HL-60 (cell line): ENCODE results near the gene BPNT1.

Experiments used
- DNase-seq, 2 experiments: peaks; one replicate each; pipeline ENCODE4 v3.0.0-alpha.2; 2010 to 2020; ENCODE audit warnings: low read depth in 1 of 2, low spot score in 1 of 2
- H3K27ac ChIP-seq: fragments of 250-450 bp; sonication (Bioruptor Pico); replicated peaks from 2 replicates; pipeline ENCODE4 v1.5.1; 2020; ENCODE audit warnings: mild to moderate bottlenecking, moderate library complexity
- H3K27me3 ChIP-seq: fragments of 250-450 bp; sonication (Bioruptor Pico); 2 replicates; pipeline ENCODE4 v1.5.1; 2021; ENCODE audit warnings: mild to moderate bottlenecking, moderate library complexity; ENCODE audit not compliant: insufficient read depth, poor library complexity, severe bottlenecking
- H3K4me3 ChIP-seq: replicated peaks from 2 replicates; pipeline ENCODE4 v1.5.1; 2011; ENCODE audit warnings: mild to moderate bottlenecking, control low read depth, low read length; ENCODE audit not compliant: insufficient read depth
- GABPA ChIP-seq: IDR thresholded peaks from 2 replicates; pipeline ENCODE4 v1.6.1; 2012; ENCODE audit warnings: low read depth
- POLR2AphosphoS5 ChIP-seq: IDR thresholded peaks from 2 replicates; pipeline ENCODE4 v1.6.1; 2012; ENCODE audit warnings: low read depth
- SPI1 ChIP-seq: IDR thresholded peaks from 2 replicates; pipeline ENCODE4 v1.6.1; 2012; ENCODE audit warnings: low read depth, mild to moderate bottlenecking, borderline replicate concordance
- TF ChIP-seq, protein P1 (sequence below): IDR thresholded peaks from 2 replicates; pipeline ENCODE4 v1.6.1; 2012; ENCODE audit warnings: low read depth; ENCODE audit not compliant: insufficient replicate concordance
- TF ChIP-seq, protein P2 (sequence below): IDR thresholded peaks from one replicate; pipeline ENCODE4 v1.5.1; 2011; ENCODE audit warnings: low read length, control low read depth, inconsistent platforms; ENCODE audit not compliant: insufficient read depth

Gene BPNT1

DNA sequence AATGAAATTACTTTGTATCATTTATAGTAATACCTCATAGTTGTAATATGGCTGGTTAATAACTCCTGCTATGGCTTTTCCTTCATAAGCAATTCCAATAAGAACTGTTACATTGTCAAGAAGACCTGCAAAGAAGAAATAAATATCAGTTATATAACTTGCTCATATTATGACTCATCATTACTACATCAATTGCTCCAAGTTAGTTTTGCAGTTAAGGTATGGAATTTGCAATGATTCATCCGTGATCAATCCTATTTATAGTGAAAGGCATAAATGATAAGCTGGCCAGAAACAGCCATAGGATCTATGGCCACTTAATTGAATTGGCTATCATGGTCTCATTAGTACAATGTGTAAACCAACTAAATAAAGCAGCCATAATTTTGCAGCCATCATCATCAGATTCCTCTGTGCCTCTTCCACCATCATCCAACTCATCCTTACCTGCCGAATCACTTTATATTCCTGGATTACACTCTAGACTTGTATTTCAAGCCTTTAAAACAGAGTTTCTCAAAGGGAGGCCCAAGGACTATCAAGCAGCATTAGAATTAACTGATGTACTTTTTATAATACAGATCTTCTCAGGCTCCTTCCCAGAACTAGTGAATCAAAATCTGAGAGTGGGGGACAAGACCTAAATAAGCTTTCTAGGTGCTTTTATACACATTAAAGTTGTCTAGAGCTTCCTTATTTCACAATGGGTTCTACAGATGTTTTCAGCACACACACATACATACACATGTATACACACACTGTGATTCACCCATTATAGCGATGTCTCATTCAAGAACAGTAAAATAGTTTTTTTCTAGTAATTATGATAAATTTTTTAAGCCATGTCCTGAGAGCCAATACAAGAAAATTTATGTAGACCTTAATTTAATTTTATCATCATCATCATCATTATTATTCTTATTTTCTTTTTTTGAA lies 22.1 kb downstream of the BPNT1 start:
- no peak overlapping the region for H3K27ac ChIP-seq
- DNase-seq, result no peak
- TF ChIP-seq, protein P1, sequence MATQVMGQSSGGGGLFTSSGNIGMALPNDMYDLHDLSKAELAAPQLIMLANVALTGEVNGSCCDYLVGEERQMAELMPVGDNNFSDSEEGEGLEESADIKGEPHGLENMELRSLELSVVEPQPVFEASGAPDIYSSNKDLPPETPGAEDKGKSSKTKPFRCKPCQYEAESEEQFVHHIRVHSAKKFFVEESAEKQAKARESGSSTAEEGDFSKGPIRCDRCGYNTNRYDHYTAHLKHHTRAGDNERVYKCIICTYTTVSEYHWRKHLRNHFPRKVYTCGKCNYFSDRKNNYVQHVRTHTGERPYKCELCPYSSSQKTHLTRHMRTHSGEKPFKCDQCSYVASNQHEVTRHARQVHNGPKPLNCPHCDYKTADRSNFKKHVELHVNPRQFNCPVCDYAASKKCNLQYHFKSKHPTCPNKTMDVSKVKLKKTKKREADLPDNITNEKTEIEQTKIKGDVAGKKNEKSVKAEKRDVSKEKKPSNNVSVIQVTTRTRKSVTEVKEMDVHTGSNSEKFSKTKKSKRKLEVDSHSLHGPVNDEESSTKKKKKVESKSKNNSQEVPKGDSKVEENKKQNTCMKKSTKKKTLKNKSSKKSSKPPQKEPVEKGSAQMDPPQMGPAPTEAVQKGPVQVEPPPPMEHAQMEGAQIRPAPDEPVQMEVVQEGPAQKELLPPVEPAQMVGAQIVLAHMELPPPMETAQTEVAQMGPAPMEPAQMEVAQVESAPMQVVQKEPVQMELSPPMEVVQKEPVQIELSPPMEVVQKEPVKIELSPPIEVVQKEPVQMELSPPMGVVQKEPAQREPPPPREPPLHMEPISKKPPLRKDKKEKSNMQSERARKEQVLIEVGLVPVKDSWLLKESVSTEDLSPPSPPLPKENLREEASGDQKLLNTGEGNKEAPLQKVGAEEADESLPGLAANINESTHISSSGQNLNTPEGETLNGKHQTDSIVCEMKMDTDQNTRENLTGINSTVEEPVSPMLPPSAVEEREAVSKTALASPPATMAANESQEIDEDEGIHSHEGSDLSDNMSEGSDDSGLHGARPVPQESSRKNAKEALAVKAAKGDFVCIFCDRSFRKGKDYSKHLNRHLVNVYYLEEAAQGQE, result no peak
- TF ChIP-seq SPI1, result no peak
- TF ChIP-seq, protein P2, sequence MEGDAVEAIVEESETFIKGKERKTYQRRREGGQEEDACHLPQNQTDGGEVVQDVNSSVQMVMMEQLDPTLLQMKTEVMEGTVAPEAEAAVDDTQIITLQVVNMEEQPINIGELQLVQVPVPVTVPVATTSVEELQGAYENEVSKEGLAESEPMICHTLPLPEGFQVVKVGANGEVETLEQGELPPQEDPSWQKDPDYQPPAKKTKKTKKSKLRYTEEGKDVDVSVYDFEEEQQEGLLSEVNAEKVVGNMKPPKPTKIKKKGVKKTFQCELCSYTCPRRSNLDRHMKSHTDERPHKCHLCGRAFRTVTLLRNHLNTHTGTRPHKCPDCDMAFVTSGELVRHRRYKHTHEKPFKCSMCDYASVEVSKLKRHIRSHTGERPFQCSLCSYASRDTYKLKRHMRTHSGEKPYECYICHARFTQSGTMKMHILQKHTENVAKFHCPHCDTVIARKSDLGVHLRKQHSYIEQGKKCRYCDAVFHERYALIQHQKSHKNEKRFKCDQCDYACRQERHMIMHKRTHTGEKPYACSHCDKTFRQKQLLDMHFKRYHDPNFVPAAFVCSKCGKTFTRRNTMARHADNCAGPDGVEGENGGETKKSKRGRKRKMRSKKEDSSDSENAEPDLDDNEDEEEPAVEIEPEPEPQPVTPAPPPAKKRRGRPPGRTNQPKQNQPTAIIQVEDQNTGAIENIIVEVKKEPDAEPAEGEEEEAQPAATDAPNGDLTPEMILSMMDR, result no peak
- no peak for TF ChIP-seq GABPA
- no peak for TF ChIP-seq POLR2AphosphoS5

DNA sequence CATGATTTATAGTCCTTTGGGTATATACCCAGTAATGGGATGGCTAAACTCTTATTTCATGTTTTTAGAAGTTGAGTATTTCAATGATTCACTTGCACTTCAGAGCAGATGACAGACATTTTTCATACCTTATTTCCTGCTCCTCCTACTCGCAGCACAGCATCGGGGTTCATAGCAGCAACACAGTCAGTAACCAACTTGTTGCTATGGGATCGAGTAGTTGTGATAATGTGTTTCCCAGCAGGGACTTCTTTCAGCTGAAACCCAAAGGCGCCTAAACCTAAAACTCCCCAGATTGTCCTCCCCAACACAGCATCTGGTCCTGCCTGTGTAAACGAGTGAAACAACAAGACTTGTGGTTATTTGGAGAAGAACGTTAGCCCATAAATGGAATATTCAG lies 27.0 kb downstream of the BPNT1 start:
- Histone ChIP-seq H3K4me3 (no peak overlapping the region), H3K27me3 (no peaks in the 10 kb centered on the region), H3K27ac (no peak overlapping the region)
- TF ChIP-seq GABPA (no peak), POLR2AphosphoS5 (no peak), SPI1 (no peak)
- TF ChIP-seq, protein P1, result no peak
- TF ChIP-seq, protein P2, result no peak
- DNase-seq, result no peak

More for the DNA sequence above, 22.1 kb downstream of the BPNT1 start:
- Histone ChIP-seq H3K27me3 (no peaks in the 10 kb centered on the region), H3K4me3 (no peak overlapping the region)

GRCh38 chr1:220060876-220061275 lies 28.7 kb downstream of the BPNT1 start:
- TF ChIP-seq, protein P1, result no peak
- TF ChIP-seq POLR2AphosphoS5, result no peak
- no peak for TF ChIP-seq GABPA
- no peak for TF ChIP-seq SPI1
- TF ChIP-seq, protein P2, result no peak
- no peaks in the 10 kb centered on the region for H3K27me3 ChIP-seq
- H3K4me3 ChIP-seq, result no peak overlapping the region
- no peak overlapping the region for H3K27ac ChIP-seq
- no peak for DNase-seq
